GM18517 (cell line): ENCODE results near the gene ZSCAN10.

ENCODE experiments used
- ATAC-seq: cut with Tn5 transposase; IDR thresholded peaks from one replicate; pipeline ENCODE4 v1.9.1; 2021; ENCODE audit warnings: mild to moderate bottlenecking, moderate library complexity; ENCODE audit not compliant: unreplicated experiment

Gene ZSCAN10

DNA sequence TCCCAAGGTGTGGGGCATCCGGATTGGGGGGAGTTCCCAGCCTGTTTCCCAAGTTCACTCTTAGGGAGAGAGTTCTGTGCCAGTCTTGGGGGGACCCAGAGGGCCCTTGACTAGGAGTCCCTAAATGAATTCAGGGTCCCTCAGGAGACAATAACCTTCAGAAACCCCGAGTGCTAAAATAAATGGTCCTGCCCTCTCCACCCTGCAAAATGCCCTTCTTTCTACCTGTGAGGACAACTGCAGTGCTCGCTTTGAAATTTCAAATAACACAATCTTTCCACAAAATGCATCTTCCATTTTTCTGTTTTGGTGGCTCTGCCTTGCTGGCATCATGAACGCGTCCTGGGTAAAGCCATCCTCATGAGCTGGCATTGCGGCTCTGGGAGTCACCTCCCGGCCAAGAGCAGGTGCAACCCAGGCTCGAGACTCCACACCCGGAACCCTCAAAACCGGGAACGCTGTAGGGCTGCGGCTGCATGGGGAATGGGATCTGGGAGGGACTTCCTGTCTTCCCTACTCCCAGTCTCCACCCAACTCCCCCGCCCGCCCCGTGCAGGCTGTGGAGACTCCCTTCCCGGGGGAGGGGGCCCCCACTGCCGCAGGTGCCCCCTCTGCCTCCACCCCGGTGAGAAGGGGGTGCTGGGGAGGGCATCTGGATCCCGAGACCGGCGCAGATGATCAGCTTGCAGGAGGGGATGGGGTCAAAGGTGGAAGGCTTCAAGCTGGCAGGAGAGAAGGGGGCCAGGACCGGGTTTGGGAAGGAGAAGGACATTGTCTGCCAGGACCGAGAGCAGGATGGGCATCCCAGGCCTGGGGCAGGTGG lies 13.2 kb upstream of the ZSCAN10 start, which contains the start of gene ZNF205:
Gene ZNF205 (plus strand): TSS at position 529 of the 823 bp plus-strand sequence. CDS start 845 bp downstream, outside the sequence.
- ATAC-seq, result no peak

DNA sequence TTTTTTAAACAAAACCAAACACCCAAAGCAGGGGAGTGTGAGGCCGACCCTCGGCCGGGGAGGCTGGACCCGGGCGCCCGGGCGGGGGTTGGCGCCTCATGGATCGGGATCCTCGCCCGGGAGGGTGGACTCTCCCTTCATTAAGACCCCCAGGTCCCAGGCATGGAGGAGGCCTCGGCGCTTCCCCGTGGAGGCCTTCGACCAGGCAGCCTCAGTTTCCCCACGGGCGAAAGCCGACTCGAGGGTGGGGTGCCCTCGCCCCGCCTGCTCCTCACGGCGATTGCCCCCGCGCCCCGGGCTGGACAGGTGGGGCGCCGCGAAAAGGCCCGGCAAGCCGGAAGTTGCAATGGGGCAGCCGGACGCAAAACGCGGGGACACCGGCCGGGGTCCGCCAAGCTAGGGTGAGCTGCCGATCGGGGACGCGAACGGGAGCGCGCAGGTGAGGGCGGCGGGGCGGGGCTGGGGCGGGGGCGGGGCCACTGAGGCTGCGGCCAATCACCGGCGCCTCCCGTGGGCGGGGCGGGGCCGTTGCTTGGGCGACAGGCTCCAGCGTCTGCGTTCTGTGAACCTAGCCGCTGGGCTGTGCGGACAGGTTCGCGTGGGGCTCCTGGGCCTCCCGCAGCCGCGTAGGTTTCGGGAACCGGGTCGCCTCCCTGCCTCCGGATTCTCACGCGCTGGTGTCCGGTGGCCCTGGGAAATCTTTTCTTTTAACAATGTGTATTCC lies 7.3 kb upstream of the ZSCAN10 start:
- peak; percentile 60 for ATAC-seq

DNA sequence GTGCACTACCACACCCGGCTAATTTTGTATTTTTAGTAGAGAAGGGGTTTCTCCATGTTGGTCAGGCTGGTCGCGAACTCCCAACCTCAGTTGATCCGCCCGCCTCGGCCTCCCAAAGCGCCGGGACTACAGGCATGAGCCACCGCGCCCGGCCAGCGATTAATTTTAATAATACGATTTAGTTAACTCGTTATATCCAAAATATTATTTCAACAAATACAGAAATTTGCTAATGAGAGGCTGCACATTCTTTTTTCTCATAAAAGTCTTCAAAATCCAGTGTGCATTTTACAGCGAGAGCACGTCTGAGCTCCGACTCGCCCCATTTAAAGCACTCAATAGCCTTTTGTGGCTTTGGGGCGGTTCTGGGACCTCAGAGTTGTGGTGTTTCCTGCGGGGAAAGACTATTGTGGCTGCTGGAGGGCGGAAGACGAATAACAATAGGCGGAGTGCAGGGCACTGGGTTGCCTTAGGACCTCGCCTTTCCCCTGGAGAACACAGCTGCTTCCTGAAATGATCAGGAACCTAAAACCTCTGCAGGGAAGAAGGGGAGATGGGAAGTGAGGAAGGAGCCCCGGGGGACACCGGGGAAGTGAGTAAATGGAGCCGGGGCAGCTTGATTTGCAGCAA lies 2.9 kb upstream of the ZSCAN10 start:
- ATAC-seq, result no peak

DNA sequence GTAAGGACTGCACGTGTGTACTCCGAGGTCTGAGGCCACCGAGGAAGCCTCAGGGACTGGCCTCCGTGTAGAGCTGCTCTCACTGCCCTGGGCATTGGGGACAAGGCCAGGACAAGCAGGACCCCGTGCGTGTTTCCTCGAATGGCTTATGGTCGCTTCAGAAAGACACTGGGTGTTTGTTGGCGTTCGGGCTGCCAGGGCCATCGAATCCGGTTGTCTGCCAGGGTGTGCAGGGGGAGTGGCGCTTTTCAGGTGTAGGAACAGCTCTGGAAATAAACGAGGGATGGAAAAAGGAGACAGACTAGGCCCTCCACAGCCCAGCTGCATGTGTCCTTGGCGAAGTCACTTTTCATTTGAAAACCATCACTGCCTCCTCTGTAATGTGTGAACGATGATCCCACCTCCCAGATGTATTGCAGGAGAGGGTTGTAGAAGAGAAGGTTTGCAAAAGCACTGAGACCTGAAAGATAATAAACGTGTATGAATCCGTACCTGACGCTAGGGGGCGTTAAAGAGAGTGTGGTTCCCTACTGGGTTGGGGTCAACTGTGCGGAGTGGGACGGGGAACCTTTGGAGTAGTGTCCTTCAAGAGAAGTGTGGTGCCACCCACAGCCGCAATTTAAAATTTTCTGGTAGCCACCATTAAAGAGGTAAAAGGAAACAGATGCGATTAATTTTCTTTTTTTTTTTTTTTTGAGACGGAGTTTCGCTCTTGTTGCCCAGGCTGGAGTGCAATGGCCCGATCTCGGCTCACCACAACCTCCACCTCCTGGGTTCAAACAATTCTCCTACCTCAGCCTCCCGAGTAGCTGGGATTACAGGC lies 2.1 kb upstream of the ZSCAN10 start:
- ATAC-seq, result no peak

DNA sequence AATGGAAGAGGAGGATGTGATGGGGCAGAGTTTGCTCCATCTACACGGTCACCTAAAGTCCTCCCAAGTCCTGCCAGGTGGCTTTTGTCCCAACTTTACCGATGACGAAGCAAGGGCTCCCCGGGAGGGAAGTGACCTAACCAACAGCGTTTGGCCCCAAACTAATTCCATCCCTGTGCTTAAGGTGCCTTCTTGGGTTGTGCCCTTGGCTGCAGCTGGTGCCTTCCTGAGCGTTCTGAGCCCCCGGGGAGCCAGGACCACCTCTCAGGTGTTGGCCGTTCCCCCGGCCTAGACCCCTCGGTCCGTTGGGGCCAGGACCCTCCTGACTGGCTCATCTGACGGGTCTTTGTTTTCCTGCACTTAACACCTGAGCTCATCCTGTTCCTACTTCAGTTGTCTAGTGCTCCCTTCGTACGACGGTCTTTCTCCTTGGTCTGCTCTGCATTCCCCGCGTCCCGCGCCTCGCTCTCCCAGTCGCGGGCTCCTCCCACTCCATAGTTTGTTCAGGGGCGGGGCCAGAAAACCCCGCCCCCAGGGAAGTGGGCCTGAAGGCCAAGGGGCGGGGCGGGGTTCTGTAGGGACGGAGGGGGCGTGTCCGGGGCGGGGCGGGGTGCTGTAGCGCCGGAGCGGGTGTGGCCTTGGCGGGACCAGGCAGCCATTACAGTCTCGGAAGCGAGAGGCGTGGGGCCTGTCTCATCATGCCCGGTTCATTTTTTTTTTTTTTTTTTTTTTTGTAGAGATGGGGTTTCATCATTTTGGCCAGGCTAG lies 822 bp upstream of the ZSCAN10 start:
- ATAC-seq, result no peak

DNA sequence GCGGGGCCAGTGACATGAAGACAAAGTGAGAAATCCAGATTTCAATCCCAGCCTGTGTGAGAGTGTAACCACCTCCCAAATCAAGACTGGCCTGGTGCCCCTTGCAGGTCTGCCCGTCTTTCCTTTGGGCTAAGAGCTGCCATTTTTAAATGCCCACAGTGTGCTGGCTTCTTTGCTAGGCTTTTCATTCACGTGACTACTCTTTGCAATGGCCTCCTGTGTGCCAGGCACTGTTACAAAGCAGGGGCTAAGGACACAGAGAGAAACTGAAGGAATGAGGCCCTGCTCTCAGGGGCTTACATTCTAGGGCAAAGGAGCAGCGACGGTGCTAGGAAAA lies 269 bp upstream of the ZSCAN10 start:
- no peak for ATAC-seq

DNA sequence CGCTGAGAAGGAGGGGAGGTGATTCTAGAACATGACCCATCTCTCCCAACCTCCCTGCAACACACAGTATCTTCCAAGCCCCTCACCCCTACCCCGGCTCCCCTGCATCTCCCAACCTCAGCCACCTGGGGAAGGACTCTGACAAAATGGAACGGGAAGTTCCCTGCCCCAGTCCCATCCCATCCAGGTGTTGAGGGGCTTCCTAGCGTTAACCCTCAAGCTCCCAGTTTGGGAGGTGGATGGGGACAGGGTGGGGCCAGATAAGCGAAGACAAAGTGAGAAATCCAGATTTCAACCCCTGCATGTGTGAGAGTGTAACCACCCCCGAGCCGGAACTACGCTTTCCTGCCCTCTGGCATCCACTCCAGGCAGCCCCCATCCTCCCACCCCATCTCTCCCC lies 1.8 kb downstream of the ZSCAN10 start:
- no peak for ATAC-seq

DNA sequence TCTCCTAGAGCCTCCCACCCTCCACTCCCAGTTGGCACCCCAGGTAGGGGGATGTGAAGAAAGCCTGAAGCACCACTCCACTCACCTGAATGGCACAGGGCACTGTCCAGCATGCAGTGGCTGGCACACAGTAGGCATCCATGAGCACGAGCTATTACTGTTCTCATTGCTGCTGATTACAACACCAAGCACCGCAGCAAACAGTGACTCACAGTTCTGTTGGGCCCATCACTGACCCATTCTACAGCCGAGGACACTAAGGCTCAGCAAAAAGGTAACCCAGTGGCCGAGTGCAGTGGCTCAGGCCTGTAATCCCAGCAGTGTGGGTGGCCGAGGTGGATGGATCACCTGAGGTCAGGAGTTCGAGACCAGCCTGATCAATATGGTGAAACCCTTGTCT lies 2.7 kb downstream of the ZSCAN10 start:
- ATAC-seq, result no peak

DNA sequence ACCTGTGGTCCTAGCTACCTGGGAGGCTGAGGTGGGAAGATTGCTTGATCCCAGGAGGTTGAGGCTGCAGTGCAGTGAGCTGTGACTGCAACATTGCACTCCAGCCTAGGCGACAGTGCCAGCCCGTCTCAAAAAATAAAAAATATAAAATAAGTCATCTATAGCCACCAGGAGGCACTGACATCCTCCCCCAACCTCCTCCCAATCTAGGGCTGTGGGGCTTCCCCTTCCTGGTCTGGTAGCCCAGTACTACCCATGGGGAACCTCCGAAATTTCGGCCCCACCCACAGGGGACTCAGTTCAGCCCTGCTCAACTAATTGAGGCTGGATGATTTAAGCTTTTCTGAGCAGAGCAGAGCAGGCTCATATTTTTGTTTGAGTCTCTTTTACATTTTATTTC lies 3.2 kb downstream of the ZSCAN10 start:
- peak; percentile 70 for ATAC-seq

DNA sequence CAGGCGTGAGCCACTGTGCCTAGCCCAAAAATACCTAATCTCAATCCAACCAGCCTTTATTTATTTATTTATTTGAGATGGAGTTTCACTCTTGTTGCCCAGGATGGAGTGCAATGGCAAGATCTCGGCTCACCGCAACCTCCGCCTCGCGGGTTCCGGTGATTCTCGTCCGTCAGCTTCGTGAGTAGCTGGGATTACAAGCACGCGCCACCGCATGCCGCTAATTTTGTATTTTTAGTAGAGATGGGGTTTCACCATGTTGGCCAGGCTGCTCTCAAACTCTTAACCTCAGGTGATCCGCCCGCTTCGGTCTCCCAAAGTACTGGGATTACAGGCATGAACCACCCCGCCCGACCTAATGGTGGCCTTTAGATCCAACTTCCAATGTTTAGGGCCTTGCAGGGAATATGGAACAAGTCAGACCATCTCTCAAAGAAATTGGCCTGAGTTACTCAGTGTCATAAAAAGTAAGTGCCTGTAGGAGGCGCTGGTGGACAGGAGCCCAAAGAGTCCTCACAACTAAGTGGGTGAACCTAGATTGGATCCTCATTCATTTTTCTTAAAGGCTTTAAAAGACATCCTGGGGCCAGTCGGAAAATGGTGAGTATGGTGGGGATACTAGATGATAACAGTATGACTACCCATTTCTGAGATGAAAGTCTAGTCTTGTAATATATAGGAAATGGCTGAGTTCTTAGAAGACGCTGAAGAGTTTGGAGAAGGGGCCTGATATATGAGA lies 4.6 kb downstream of the ZSCAN10 start:
- ATAC-seq, result no peak

DNA sequence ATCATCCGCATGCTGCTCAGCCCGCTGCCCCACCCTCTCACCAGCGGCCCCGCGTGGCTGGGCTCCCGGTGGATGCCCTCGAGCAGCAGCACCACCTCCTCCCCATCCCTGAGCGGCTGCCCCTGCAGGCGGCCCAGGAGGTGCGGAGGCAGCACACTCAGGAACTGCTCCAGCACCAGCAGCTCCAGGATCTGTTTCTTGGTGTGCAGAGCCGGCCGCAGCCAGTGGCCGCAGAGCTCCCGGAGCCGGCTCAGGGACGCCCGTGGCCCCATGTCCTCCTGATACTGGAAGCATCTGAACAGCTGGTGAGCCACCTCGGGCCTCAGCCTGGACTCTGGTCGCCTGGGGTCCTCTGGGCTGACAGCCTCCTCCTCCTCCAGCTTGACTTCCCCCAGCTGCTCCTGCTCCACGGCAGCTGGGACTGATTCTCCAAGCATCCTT lies 6.6 kb downstream of the ZSCAN10 start:
- no peak for ATAC-seq

DNA sequence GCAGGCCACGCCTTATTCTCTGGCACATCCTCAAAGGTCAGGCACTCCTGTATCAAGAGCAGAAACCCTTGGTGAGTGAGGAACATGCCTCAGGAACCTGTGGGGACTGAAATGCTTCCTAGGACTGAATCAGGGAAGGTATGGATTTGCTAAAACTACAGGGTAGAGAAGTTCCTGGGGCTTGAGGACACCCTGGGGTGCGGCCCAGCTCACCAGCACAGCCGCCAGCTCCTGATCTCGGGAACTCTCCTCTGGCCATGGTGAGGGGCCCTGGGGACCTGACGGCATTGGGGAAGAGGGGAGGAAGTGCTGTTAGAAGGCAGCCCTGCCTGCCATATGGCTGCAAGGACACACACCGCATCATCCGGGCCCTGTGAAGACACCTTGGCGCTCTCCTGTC lies 7.5 kb downstream of the ZSCAN10 start:
- ATAC-seq, result no peak

DNA sequence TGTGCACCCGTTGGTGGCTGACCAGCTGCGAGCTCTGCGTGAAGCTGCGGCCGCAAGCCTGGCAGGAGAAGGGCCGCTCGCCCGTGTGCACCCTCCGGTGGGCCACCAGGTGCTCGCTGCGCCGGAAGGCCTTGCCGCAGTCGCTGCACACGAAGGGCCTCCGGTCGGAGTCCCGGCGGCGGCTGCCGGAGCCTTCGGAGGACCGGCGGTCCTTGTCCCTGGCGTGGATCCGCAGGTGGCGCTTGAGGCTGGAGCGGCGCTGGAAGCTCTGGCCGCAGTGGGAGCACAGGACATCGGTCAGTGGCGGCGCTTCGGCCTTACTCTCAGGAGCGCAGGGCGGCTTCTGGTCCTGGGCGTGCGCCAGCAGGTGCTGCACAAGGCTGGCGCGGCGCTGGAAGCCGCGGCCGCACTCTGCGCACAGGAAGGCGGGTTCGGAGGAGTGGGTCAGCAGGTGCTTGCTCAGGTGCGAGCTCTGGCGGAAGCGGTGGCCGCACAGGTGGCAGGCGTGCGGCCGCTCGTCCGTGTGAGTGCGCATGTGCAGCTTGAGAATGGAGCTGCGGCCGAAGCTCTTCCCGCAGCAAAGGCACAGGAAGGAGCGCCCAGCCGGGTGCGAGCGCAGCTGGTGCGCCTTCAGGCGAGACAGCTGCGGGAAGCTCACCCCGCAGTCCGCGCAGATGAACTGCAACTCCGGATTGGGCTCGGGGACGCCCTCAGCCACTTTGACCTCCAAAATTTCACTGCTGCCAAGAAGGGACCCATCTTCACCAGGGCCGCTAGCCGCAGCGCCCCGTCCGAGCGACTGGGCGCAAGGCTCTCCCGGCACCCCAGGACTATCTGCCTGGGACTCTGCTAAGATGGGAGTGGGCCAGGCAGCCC lies 9.1 kb downstream of the ZSCAN10 start:
- ATAC-seq, result no peak

DNA sequence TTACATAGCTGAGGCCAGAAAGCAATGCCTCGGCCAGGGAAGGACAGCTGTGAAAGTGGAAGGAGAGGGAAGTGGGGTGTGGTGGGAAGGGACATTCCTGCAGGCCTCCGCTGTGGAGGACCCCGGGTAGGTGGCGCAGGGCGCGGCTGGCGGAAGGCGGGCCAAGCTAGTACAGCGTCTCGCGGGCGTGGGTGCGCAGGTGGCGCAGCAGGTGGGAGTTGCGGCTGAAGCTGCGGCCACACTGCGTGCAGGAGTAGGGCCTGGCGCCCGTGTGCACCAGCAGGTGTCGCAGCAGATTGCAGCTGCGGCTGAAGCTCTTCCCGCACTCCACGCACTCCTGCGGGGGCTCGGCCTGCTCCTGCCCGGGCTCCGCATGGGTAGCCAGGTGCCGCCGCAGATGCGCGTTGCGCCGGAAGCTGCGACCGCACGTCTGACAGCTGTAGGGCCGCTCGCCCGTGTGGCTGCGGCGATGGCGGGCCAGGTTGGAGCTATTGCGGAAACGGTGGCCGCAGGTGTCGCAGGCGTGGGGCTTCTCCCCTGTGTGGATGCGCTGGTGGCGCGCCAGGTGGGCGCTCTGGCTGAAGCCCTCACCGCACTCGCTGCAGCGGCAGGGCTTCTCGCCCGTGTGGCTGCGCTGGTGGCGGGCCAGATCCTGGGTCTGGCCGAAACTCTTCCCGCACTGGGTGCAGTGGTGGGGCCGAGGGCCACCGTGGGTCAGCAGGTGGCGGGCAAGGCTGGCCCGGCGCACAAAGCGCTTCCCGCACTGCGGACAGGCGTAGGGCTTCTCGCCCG lies 10.0 kb downstream of the ZSCAN10 start:
- no peak for ATAC-seq

DNA sequence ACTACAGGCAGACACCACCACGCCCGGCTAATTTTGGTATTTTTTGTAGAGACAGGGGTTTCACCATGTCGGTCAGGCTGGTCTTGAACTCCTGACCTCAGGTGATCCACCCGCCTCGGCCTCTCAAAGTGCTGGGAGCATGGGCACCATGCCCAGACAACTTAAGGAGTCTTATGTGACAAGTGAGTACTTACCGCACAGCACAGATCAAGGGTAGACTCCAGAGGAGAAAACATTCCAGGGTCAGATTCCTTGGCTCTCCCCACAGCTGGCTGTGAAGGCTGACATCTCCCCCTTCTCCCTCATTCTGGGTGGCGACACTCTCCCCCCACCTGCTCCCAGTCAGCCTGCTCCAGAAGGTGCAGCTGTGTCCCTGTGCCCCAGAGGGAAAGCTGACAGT lies 10.6 kb downstream of the ZSCAN10 start:
- ATAC-seq, result no peak

DNA sequence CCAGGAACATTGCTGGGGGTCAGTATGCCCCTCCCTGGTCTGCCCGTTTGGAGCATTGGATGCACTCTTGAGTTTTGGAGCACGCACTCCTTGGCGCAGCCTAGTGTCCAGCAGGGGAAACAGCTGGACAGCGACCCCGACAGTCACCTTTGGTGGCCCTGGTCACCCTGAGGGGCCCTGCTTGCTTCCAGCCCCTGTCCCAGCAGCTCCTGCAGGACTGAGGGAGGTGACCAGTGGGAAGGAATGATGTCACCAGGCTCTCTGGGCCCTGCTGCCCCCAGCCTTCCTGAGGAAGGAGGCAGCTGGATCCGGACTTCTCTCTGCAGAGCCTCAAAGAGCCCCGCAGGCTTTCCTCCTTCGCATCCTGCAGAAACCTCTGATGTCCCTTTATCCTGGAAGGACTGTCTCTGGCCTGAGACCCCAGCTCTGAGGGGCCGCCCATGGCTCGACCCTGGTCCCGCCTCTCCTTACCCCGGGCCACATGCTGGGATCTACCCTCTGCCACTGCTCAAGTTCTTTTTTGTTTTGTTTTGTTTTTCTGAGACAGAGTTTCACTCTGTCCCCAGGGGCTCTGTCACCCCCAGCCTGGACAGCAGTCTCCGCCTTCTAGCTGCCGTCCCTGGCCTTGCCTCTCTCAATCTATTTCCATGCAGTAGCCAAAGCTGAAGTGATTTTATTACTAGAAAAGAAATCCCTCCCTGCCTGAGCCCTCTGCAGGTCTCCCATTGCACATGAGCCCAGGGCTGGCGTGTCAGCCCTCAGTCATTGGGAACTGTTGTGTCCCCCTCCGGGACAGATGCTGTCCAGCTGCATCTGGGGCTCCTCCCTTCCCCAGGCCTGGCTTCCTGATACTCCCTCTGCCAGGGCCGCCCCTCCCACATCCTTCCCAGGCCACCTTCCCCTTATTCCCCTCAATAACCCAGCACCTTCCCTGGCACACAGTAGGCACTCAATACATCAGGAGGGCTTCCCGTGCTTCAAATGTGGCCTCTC lies 11.6 kb downstream of the ZSCAN10 start:
- no peak for ATAC-seq
